EH (cell line): Measurements from ENCODE around the gene PATL2.
A peak's percentile ranks its signal among the peaks of the same experiment; 100 is the strongest.
"Not testable (repeated sequence)": the region's sequence is repeated elsewhere in the genome, so short reads cannot be mapped to it uniquely, and the experiment has no call there.

Experiments used
- DNase-seq: peaks from one replicate; pipeline ENCODE4 v3.0.0-alpha.2; 2015; ENCODE audit warnings: low read depth

PATL2 gene

DNA sequence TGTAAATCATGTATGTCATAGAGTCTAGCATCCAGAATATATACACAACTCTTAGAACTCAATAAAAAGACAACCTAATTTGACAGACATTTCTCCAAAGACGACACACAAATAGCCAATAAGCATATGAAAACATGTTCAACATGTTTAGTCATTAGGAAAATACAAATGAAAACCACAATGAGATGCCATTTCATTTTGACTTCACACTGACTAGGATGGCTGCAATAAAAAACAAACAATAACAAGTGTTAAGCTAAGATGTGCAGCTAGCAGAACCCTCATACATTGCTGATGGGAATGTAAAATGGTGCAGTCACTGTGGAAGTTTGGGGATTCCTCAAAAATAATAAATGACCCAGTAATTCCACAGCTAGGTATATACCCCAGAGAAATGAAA lies 64.1 kb downstream of the PATL2 start:
- DNase-seq = no peak

DNA sequence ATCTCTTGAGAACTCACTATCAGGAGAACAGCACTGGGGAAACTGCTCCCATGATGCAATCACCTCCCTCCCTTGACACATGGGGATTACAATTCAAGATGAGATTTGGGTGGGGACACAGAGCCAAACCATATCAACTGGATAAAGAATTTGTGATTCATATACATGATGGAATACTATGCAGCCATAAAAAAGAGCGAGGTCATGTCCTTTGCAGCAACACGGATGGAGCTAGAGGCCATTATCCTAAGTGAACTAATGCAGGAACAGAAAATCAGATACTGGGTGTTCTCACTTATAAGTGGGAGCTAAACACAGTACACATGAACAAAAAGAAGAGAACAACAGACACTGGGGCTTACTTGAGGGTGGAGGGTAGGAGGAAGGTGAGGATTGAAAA lies 64.7 kb downstream of the PATL2 start:
- DNase-seq = no peak

DNA sequence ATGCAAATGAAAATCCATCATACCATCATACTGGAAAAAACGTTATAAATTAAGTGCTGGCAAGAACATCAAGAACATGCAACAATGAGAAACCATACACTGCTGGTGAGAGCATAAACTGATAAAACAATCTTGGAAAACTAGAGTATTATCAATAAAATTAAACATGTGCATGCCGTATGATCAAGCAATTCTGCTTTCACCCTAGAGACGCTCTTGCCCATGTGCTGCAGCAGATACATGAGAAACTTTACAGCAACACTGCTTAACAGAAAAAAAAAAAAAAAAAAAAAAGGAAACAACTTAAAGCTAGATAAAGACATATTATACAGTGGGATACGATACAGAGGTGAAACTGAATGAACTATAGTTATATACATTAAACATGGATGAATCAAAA lies 69.5 kb downstream of the PATL2 start:
- no peak for DNase-seq

DNA sequence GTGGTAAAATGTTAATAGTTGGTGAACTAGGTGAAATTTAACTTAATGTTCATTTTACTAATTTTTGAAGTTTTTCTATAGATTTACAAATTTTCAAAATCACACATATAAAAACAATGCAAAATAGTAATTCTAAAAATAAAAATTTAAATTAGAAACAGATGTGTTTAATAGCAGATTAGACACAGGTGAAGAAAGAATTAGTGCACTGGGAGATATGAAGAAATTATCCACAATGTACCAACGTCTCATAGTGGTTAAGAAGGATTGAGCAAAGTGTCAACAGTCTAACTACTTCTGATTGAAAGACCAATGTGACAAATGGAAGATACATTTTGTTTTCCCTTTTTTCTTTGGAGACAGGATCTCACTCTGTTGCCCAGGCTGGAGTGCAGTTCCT lies 74.1 kb downstream of the PATL2 start:
- DNase-seq = peak; percentile 0

DNA sequence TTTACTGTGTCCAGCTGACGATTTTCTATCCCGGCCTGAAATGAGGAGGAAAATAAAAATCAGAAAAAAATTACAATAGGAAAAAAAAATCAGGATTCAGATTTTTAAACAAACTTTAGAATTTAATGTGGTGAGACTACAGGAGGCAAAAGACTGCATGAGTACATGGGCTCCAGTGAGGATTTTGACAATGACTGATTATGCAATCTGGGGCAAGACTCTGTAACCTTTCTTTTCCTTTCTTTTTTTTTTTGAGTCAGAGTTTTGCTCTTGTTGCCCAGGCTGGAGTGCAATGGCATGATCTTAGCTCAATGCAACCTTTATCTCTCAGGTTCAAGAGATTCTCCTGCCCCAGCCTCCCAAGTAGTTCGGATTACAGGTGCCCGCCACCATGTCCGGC lies 77.5 kb downstream of the PATL2 start:
- peak; percentile 61 for DNase-seq

DNA sequence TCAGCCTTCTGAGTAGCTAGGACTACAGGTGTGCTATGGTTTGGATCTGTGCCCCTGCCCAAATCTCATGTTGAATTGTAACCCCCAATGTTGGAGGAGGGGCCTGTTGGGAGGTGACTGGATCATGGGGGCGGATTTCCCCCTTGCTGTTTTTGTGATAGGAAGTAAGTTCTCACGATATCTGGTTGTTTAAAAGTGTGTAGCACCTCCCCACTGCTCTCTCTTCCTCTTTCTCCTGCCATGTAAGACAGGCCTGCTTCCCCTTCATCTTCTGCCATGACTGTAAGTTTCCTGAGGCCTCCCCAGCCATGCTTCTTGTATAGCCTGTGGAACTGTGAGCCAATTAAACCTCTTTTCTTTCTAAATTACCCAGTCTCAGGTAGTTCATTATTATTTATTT lies 85.8 kb downstream of the PATL2 start:
- DNase-seq = not testable (repeated sequence)

DNA sequence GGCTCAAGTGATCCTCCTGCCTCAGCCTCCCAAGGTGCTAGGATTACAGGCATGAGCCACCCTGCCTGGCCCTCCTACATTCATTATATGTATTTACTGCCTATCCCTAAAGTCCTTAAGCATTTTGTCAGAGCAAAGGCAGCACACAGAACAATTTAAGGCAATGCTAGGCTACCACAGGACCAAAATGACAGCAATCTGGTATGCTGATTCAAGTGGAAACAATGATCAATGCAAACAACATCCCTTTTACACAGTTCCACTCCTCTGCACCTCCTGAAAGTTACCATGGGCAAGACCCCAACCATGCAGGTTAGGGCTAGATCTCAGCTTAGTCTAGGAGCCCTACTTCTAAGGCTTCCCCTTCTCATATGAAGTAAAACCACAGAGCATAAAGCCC lies 87.9 kb downstream of the PATL2 start:
- DNase-seq = no peak

DNA sequence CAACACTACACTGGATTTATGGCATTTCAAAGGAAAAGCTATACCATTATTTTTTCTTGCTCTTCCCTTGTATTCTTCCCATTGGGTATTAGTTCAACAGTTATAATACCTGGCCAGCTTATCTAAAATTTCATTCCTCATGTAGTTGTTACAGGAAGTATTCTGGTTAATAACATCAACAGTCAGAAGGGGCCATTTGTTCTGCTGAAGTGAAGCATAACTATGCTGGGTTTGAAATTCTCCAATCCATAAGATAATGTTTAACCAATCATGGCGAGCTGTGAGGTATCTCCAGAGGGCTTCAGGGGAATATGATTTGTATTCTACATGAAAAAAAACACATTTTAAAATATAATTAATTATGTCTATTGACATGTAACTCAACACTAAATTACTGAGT lies 91.0 kb downstream of the PATL2 start:
- DNase-seq = no peak

DNA sequence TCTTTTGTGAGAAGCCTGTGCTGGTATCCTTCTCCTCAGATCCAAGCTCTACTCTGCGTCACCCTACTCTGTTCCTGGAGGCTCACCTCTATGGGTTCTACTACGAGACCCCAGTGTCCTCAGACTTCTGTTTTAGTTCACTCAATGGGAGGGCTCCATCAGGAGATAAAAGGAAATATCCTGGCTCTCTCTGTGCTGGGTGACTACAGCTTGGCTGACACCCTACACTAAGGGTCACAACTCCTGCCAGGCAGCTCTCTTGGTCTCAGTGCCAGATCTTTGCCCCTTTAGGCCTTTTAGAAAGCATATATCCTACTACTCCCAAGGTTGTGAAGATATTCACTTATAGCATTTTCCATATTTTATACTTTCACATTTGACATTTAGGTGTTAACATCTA lies 94.1 kb downstream of the PATL2 start:
- DNase-seq = no peak
